Measurements from ENCODE around the gene MYO16. TPM values are rescaled to one million over a fixed set of nuclear protein-coding genes. Genes with fewer than 3 reads are reported as not detected.

Gene MYO16
- total RNA-seq, 1 experiment from 2014 or later, result not detected

- H3K4me3 Mint-ChIP-seq, result no peak overlapping the region
- H3K27me3 Mint-ChIP-seq (ENCODE audit: low read depth), result no peaks in the 10 kb centered on the region
- no peak overlapping the region for H2BK15ac ChIP-seq (ENCODE audit: low read depth, low read length)
- TF ChIP-seq, protein P1, sequence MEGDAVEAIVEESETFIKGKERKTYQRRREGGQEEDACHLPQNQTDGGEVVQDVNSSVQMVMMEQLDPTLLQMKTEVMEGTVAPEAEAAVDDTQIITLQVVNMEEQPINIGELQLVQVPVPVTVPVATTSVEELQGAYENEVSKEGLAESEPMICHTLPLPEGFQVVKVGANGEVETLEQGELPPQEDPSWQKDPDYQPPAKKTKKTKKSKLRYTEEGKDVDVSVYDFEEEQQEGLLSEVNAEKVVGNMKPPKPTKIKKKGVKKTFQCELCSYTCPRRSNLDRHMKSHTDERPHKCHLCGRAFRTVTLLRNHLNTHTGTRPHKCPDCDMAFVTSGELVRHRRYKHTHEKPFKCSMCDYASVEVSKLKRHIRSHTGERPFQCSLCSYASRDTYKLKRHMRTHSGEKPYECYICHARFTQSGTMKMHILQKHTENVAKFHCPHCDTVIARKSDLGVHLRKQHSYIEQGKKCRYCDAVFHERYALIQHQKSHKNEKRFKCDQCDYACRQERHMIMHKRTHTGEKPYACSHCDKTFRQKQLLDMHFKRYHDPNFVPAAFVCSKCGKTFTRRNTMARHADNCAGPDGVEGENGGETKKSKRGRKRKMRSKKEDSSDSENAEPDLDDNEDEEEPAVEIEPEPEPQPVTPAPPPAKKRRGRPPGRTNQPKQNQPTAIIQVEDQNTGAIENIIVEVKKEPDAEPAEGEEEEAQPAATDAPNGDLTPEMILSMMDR (conservative IDR thresholded peaks at IDR 0.05), result no peak
- no peaks in the 10 kb centered on the region for H4K20me1 ChIP-seq (ENCODE audit: control insufficient read depth, insufficient read depth, insufficient read length)
- no peak overlapping the region for H3T11ph ChIP-seq (ENCODE audit: low read length)
- no peak overlapping the region for H4K5ac ChIP-seq (ENCODE audit: insufficient read length, low read depth, low read length)
- no peaks in the 10 kb centered on the region for H3K79me1 ChIP-seq (ENCODE audit: insufficient read depth, low read depth, low read length, poor library complexity, severe bottlenecking)
- no peak overlapping the region for H2BK12ac ChIP-seq (ENCODE audit: insufficient read length, low read depth, low read length)
- H2AFZ ChIP-seq (ENCODE audit: low read length), result no peak overlapping the region
- H3K27ac ChIP-seq (ENCODE audit: insufficient read length, low read depth, low read length), result no peak overlapping the region
- no peaks in the 10 kb centered on the region for H3K4me1 Mint-ChIP-seq
- H3K56ac ChIP-seq (ENCODE audit: insufficient read length, low read depth, low read length), result no peak overlapping the region
- no peaks in the 10 kb centered on the region for H3K79me2 ChIP-seq (ENCODE audit: insufficient read depth, low read length)
- no peaks in the 10 kb centered on the region for H3K23me2 ChIP-seq (ENCODE audit: insufficient read length, low read depth, low read length, poor library complexity, severe bottlenecking)
- H3K14ac ChIP-seq (ENCODE audit: insufficient read depth, low read length), result no peak overlapping the region
- H3K27ac Mint-ChIP-seq, result no peak overlapping the region
- peaks cover 0 to 2% of the 10 kb centered on the region in 2 experiments; a peak in 3 of 5 replicates for H3K9me3 Mint-ChIP-seq
- no peak overlapping the region for H3K9ac ChIP-seq (ENCODE audit: extremely low read depth, insufficient read length, low read length)
- no peak overlapping the region for H2BK5ac ChIP-seq (ENCODE audit: insufficient read length, low read length)
- H3K27me3 ChIP-seq (ENCODE audit: insufficient read depth, low read length), result no peaks in the 10 kb centered on the region
- no peak overlapping the region for H3K18ac ChIP-seq (ENCODE audit: insufficient read length, low read depth, low read length)
- H2BK120ac ChIP-seq (ENCODE audit: low read depth, low read length, poor library complexity, severe bottlenecking), result no peak overlapping the region
- peaks cover 0 to 4% (median 3%) of the 10 kb centered on the region in 3 experiments; a peak in 1 of 7 replicates for H3K36me3 Mint-ChIP-seq (ENCODE audit: insufficient read depth in 1 of 3, low read depth in 3 of 3)
- H3K9me3 ChIP-seq (ENCODE audit: control insufficient read depth, low read depth, low read length), result peaks cover 7% of the 10 kb centered on the region
- H4K91ac ChIP-seq (ENCODE audit: insufficient read length, low read depth, low read length), result no peak overlapping the region
- no peak for DNase-seq
- H2BK20ac ChIP-seq (ENCODE audit: low read depth, low read length, poor library complexity, severe bottlenecking), result no peak overlapping the region
- no CpG with 5 or more reads among the region's 1 CpG for WGBS (ENCODE audit: extremely low coverage, insufficient read length, low lambda C conversion rate)
- H3K4ac ChIP-seq (ENCODE audit: low read depth, low read length), result no peak overlapping the region
- H3K4me1 ChIP-seq (ENCODE audit: insufficient read depth, low read length), result no peaks in the 10 kb centered on the region
- no peak overlapping the region for H4K8ac ChIP-seq (replicated peaks; ENCODE audit: insufficient read length, low read depth, low read length)
- no peak overlapping the region for H3K4me2 ChIP-seq (ENCODE audit: insufficient read depth, insufficient read length, low read length)
- no peak overlapping the region for H2AK5ac ChIP-seq (ENCODE audit: insufficient read length, low read length)
- no peak overlapping the region for H3K23ac ChIP-seq (ENCODE audit: insufficient read length, low read depth, low read length)
Observed at GRCh38 chr13:108667205-108667604, 37.8 kb downstream of the MYO16 start.
